DOHH2 (cell line): Measurements from ENCODE around the gene COX4I1.
A peak's percentile ranks its signal among the peaks of the same experiment; 100 is the strongest.

Experiments
- H3F3A ChIP-seq: fragments of 200-600 bp; sonication (generic), shearing (Covaris generic); 2 replicates; pipeline ENCODE4 v1.6.0; 2016; ENCODE audit warnings: antibody characterized with exemption, mild to moderate bottlenecking; ENCODE audit not compliant: control insufficient read depth, insufficient read depth
- H3K27ac ChIP-seq: fragments of 200-600 bp; sonication (generic); 2 replicates; pipeline ENCODE4 v1.5.1; 2014; ENCODE audit warnings: low read depth, mild to moderate bottlenecking, low read length, moderate library complexity
- H3K27me3 ChIP-seq: fragments of 200-600 bp; sonication (generic); 2 replicates; pipeline ENCODE4 v1.6.1; 2014; ENCODE audit warnings: mild to moderate bottlenecking, low read length, mixed read lengths; ENCODE audit not compliant: control insufficient read depth
- H3K36me3 ChIP-seq: fragments of 200-600 bp; sonication (generic); 2 replicates; pipeline ENCODE4 v1.6.1; 2014; ENCODE audit warnings: mild to moderate bottlenecking, low read length, moderate library complexity, mixed read lengths; ENCODE audit not compliant: control insufficient read depth
- H3K4me1 ChIP-seq: fragments of 200-600 bp; sonication (generic); 2 replicates; pipeline ENCODE4 v1.6.1; 2014; ENCODE audit warnings: mild to moderate bottlenecking, low read length, mixed read lengths; ENCODE audit not compliant: control insufficient read depth
- H3K4me2 ChIP-seq: fragments of 200-600 bp; sonication (generic); 2 replicates; pipeline ENCODE4 v1.6.0; 2014; ENCODE audit warnings: mild to moderate bottlenecking, low read length, moderate library complexity
- H3K4me3 ChIP-seq: fragments of 200-600 bp; sonication (generic); 2 replicates; pipeline ENCODE4 v1.5.1; 2014; ENCODE audit warnings: mild to moderate bottlenecking, low read length, mixed read lengths
- H3K79me2 ChIP-seq: fragments of 200-600 bp; sonication (generic); 2 replicates; pipeline ENCODE4 v1.6.1; 2014; ENCODE audit warnings: mild to moderate bottlenecking, low read length, mixed read lengths; ENCODE audit not compliant: control insufficient read depth
- H3K9me2 ChIP-seq: fragments of 200-600 bp; sonication (generic); replicated peaks from 2 replicates; pipeline ENCODE4 v1.6.1; 2014; ENCODE audit warnings: mild to moderate bottlenecking, low read length, mixed read lengths; ENCODE audit not compliant: control insufficient read depth
- H3K9me3 ChIP-seq: fragments of 200-600 bp; sonication (generic); 2 replicates; pipeline ENCODE4 v1.6.1; 2014; ENCODE audit warnings: antibody characterized with exemption, low read length, mixed read lengths; ENCODE audit not compliant: control insufficient read depth, insufficient read depth
- H4K20me1 ChIP-seq: fragments of 200-600 bp; sonication (generic); 2 replicates; pipeline ENCODE4 v1.6.0; 2014; ENCODE audit warnings: low read depth, mild to moderate bottlenecking, antibody characterized with exemption, low read length, moderate library complexity; ENCODE audit not compliant: control insufficient read depth, insufficient read depth
- EZH2phosphoT487 ChIP-seq: fragments of 200-600 bp; sonication (generic); IDR thresholded peaks from 2 replicates; pipeline ENCODE4 v1.6.1; 2017; ENCODE audit warnings: borderline replicate concordance, mild to moderate bottlenecking, antibody characterized with exemption, low read length, moderate library complexity, mixed read lengths
- TF ChIP-seq, protein P1 (sequence below): fragments of 200-600 bp; sonication (generic); IDR thresholded peaks from one replicate; pipeline ENCODE4 v1.5.1; 2014; ENCODE audit warnings: antibody characterized with exemption, mild to moderate bottlenecking, low read depth, low read length; ENCODE audit not compliant: poor library complexity, severe bottlenecking

Gene COX4I1

DNA sequence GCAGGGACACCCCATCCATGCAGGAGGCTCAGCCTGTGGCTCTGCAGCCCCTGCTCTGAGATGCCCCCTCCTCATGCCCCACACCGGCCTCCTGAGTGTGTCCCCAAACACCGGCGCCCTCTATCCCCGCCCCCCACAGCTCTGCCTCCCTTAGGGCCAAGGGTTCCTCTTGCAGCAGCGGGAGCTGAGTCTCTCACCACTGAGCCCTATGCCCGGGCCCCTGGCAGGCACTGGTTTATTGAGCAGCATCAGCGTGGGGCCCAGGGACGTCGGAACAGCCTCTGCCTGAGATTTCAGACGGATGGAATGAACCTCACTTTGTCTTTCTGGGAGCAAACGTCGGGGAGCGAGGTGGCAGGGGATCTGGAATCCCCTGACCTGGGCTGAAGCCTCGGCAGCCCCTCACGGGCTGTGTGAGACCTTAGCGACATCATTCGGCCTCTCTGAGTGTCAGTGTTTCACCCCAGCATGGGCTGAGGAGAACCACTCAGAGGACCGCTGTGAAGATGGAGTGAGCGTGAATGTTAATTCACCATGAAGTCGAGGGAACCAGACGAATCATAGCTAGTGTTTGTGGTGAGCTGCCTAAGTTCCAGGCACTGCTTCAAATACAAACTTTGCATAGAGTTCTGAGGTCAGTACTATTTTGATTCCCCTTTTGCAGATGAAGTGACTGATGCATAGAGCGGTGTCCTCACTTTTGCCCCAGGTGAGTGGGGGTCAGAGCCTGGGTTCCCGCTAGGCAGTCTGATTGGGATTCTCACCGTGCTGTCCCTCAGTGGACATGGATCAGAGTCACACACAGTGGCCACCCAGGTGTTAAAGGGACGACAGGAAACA, 43.3 kb upstream of the COX4I1 start:
- TF ChIP-seq, protein P1, sequence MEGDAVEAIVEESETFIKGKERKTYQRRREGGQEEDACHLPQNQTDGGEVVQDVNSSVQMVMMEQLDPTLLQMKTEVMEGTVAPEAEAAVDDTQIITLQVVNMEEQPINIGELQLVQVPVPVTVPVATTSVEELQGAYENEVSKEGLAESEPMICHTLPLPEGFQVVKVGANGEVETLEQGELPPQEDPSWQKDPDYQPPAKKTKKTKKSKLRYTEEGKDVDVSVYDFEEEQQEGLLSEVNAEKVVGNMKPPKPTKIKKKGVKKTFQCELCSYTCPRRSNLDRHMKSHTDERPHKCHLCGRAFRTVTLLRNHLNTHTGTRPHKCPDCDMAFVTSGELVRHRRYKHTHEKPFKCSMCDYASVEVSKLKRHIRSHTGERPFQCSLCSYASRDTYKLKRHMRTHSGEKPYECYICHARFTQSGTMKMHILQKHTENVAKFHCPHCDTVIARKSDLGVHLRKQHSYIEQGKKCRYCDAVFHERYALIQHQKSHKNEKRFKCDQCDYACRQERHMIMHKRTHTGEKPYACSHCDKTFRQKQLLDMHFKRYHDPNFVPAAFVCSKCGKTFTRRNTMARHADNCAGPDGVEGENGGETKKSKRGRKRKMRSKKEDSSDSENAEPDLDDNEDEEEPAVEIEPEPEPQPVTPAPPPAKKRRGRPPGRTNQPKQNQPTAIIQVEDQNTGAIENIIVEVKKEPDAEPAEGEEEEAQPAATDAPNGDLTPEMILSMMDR, result no peak
- no peak for TF ChIP-seq EZH2phosphoT487
- H3K4me3 ChIP-seq, result peak overlapping the region; percentile 63
- H3K4me1 ChIP-seq, result peaks cover 89% of the 10 kb centered on the region
- peak overlapping the region; percentile 82 for H3K4me2 ChIP-seq
- peaks cover 71% of the 10 kb centered on the region for H3K27me3 ChIP-seq
- H3F3A ChIP-seq, result peaks cover 44% of the 10 kb centered on the region
- peaks cover 29% of the 10 kb centered on the region; the same call in 1 of the 2 replicates for H4K20me1 ChIP-seq
- H3K27ac ChIP-seq, result peak overlapping the region; percentile 82
- no peaks in the 10 kb centered on the region for H3K36me3 ChIP-seq
- H3K9me3 ChIP-seq, result no peaks in the 10 kb centered on the region
- no peaks in the 10 kb centered on the region for H3K9me2 ChIP-seq
- no peaks in the 10 kb centered on the region for H3K79me2 ChIP-seq

DNA sequence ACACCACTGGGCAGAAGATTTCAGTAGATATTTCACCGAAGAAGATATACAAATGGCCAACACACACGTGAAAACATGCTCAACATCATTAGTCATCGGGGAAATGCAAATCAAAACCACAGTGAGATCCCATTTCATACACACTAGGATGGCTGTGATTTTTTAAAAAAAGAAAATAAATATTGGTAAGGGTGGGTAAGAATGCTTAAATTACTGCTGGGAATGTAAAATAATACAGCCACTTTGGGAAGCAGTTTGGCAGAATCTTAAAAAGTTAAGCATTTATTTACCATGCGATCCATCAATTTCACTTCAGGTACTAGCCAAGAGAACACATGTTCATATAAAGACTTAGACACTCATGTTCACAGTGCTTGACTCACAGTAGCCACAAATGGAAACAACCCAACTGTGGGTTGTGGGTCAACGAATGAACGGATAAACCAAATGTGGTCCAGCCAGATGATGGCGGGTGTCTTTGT, 42.1 kb upstream of the COX4I1 start:
- peak overlapping the region; percentile 82 for H3K27ac ChIP-seq
- H3K4me3 ChIP-seq, result peak overlapping the region; percentile 63
- H3K79me2 ChIP-seq, result no peaks in the 10 kb centered on the region
- peak overlapping the region; percentile 82 for H3K4me2 ChIP-seq
- no peaks in the 10 kb centered on the region for H3K36me3 ChIP-seq
- peaks cover 17% of the 10 kb centered on the region; the same call in 1 of the 2 replicates for H4K20me1 ChIP-seq
- H3K9me2 ChIP-seq, result no peaks in the 10 kb centered on the region
- H3K9me3 ChIP-seq, result no peaks in the 10 kb centered on the region
- H3K4me1 ChIP-seq, result peaks cover 85% of the 10 kb centered on the region
- peaks cover 69% of the 10 kb centered on the region for H3K27me3 ChIP-seq
- H3F3A ChIP-seq, result peaks cover 37% of the 10 kb centered on the region
- TF ChIP-seq, protein P1, result no peak
- TF ChIP-seq EZH2phosphoT487, result no peak

DNA sequence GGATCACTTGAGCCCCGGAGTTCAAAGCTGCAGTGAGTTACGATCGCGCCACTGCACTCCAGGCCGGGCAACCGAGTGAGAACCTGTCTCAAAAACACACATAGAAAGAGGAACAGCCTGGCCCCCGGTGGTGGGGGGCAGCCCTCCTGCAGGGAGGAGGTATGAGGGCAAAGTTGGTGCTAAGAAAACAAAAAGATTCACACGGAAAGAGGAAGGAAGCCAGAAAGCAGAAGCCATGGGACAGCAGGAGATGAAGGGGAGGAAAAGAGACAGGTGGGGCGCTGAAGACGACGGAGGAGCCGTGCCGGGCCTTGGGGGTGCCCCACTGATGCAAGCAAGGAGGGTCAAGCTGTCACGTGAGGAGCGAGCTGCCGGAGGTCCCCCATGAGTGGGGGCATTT, 40.4 kb upstream of the COX4I1 start:
- no peaks in the 10 kb centered on the region for H3K36me3 ChIP-seq
- H3K4me1 ChIP-seq, result peaks cover 68% of the 10 kb centered on the region
- H3K4me2 ChIP-seq, result peak overlapping the region; percentile 82
- H3K4me3 ChIP-seq, result peak overlapping the region; percentile 51
- TF ChIP-seq, protein P1, result no peak
- no peak for TF ChIP-seq EZH2phosphoT487
- no peaks in the 10 kb centered on the region for H3K9me3 ChIP-seq
- no peaks in the 10 kb centered on the region for H3K9me2 ChIP-seq
- peaks cover 61% of the 10 kb centered on the region for H3K27me3 ChIP-seq
- H4K20me1 ChIP-seq, result peaks cover 10% of the 10 kb centered on the region; the same call in 1 of the 2 replicates
- no peaks in the 10 kb centered on the region for H3K79me2 ChIP-seq
- H3F3A ChIP-seq, result peaks cover 31% of the 10 kb centered on the region
- peak overlapping the region; percentile 42 for H3K27ac ChIP-seq
